Activated CD8-positive, alpha-beta T cell treated with anti-CD3 and anti-CD28 coated beads, Interleukin-2, amount 10 ng/mL, durations not matched to agents 7 days and 5 days (primary cell): ENCODE measurements around the gene TUT4. TPM values are rescaled to one million over a fixed set of nuclear protein-coding genes. Genes with fewer than 3 reads are reported as not detected.
A peak's percentile ranks its signal among the peaks of the same experiment; 100 is the strongest.

Source experiments
- ATAC-seq: fragments of 150-1000 bp; cut with Tn5 transposase; one replicate; pipeline ENCODE4 v1.10.0; 2021; ENCODE audit warnings: moderate library complexity
- CTCF ChIA-PET: fragments of 350-600 bp; sonication (Branson Sonifier 250); formaldehyde crosslinking; loops from one replicate; lab custom pipeline; 2021; ENCODE audit warnings: antibody characterized with exemption; lab: Charles Lee
- POLR2A ChIA-PET: fragments of 350-600 bp; sonication (Branson Sonifier 250); formaldehyde crosslinking; loops from one replicate; lab custom pipeline; 2021; ENCODE audit warnings: antibody characterized with exemption; lab: Charles Lee
- DNase-seq: peaks from one replicate; pipeline ENCODE4 v3.0.0-alpha.2; 2020
- H3K27ac Mint-ChIP-seq: one replicate; pipeline ENCODE4 v1.8.0; 2021; ENCODE audit warnings: mild to moderate bottlenecking, mixed read lengths
- H3K27me3 Mint-ChIP-seq: one replicate; pipeline ENCODE4 v1.8.0; 2021; ENCODE audit warnings: low read depth, mixed read lengths
- H3K36me3 Mint-ChIP-seq: one replicate; pipeline ENCODE4 v1.8.0; 2021; ENCODE audit warnings: low read depth, mixed read lengths
- H3K4me1 Mint-ChIP-seq: one replicate; pipeline ENCODE4 v1.8.0; 2021; ENCODE audit warnings: low read depth, mixed read lengths
- H3K4me3 Mint-ChIP-seq: one replicate; pipeline ENCODE4 v1.8.0; 2021; ENCODE audit warnings: mild to moderate bottlenecking, mixed read lengths
- H3K9me3 Mint-ChIP-seq: one replicate; pipeline ENCODE4 v1.8.0; 2022; ENCODE audit warnings: mixed read lengths; ENCODE audit not compliant: insufficient read depth
- total RNA-seq, 2 experiments: library from RNA; stranded (reverse); gene quantifications; one replicate each; pipeline ENCODE4 v1.2.3, GENCODE V29; 2021

TUT4 gene
- total RNA-seq: 10 to 100 TPM; 58.5 to 65.9 TPM

GRCh38 chr1:52552505-52553361 is at the start of gene TUT4:
TUT4 (minus strand) TSS chr1:52553092; CDS start chr1:52526280, 26,812 bp downstream.
- H3K4me3 Mint-ChIP-seq: peak within 1 kb of the TSS; percentile 65
- POLR2A ChIA-PET: interaction anchor here (0.6 to 2.5 kb wide), 19 partner anchors 8 to 517 kb away, joined by 3 to 23 read pairs (median 4); partner anchors contain the start of genes GPX7, ORC1, PRPF38A and SHISAL2A
- peak; percentile 68 for ATAC-seq

DNA sequence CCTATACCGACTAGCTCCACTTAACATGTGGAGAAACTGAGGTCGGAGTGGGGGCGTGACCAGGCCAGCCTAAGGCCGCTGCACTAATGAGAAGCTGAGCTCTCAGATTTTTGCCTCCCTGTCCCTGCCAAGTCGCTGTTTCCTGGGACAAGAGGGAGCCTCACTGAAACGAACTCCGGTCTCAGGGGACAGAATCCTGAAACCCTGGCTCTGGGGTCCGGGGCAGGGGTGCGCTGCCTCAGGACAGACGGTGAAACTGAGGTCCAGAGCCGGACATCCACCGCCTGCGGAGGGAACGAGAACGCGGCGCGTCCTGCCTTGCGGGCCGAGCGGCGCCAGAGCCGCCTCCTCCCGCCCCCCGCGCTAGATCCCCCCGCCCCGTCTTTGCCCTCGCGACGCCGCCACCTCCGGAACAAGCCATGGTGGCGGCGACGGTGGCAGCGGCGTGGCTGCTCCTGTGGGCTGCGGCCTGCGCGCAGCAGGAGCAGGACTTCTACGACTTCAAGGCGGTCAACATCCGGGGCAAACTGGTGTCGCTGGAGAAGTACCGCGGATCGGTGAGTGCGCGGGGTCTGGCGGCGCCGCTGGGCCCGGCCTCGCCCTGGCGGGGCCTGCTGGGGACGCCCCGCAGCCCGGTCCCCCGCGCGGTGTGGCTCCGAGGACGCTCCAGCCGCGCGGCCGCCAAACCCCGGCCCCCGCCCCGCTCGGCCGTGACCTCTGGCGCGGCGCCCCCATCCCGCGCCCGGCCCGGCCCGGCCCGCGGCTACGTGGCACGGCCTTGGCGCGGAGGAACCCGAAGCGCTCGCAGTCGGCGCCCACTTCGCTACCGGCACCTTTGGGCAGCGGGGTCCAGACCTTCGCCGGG is 49.3 kb upstream of the TUT4 start, which contains the start of gene GPX7:
GPX7 (plus strand) TSS at position 381 of the 865 bp plus-strand sequence; CDS start at position 420, 39 bp downstream.
- Mint-ChIP-seq H3K27ac (peak within 1 kb of the TSS; percentile 82), H3K4me1 (peaks cover 31% of the 10 kb centered on the region), H3K36me3 (peaks cover 16% of the 10 kb centered on the region), H3K27me3 (peaks cover 4% of the 10 kb centered on the region), H3K4me3 (peak within 1 kb of the TSS; percentile 75), H3K9me3 (no peaks in the 10 kb centered on the region)
- ChIA-PET POLR2A (interaction anchor here (1.0 to 1.5 kb wide), 4 partner anchors 31 to 51 kb away, joined by 3 to 6 read pairs (median 4); partner anchors contain the start of gene SHISAL2A), CTCF (interaction anchor here (1.7 to 1.9 kb wide), 2 partner anchors 35 to 63 kb away, joined by 4 to 5 read pairs; no protein-coding TSS in a partner anchor)
- ATAC-seq: peak; percentile 79
- DNase-seq: peak; percentile 70

More at GRCh38 chr1:52552505-52553361, at the start of gene TUT4:
- Mint-ChIP-seq H3K36me3 (peaks cover 8% of the 10 kb centered on the region), H3K27me3 (peaks cover 10% of the 10 kb centered on the region), H3K4me1 (peaks cover 23% of the 10 kb centered on the region), H3K9me3 (no peaks in the 10 kb centered on the region), H3K27ac (peak within 1 kb of the TSS; percentile 61)
- peak; percentile 82 for DNase-seq
- CTCF ChIA-PET: interaction anchor here (1.0 to 3.2 kb wide), 6 partner anchors 16 to 148 kb away, joined by 3 to 10 read pairs (median 6); partner anchors contain the start of genes ORC1 and PRPF38A

GRCh38 chr1:52601519-52601918 is 48.6 kb upstream of the TUT4 start:
- Mint-ChIP-seq H3K9me3 (no peaks in the 10 kb centered on the region), H3K27ac (peak overlapping the region; percentile 7), H3K4me3 (peak overlapping the region; percentile 72), H3K27me3 (peaks cover 4% of the 10 kb centered on the region), H3K36me3 (peaks cover 11% of the 10 kb centered on the region), H3K4me1 (peaks cover 31% of the 10 kb centered on the region)
- ATAC-seq (no peak), DNase-seq (no peak)
- CTCF ChIA-PET: interaction anchor here (0.8 to 1.9 kb wide), 2 partner anchors 64 to 197 kb away, joined by 3 to 5 read pairs; partner anchors contain the start of genes ORC1 and PRPF38A
- POLR2A ChIA-PET: interaction anchor here (1.0 to 1.5 kb wide), 5 partner anchors 32 to 198 kb away, joined by 3 to 6 read pairs (median 3); partner anchors contain the start of genes ORC1 and SHISAL2A

DNA sequence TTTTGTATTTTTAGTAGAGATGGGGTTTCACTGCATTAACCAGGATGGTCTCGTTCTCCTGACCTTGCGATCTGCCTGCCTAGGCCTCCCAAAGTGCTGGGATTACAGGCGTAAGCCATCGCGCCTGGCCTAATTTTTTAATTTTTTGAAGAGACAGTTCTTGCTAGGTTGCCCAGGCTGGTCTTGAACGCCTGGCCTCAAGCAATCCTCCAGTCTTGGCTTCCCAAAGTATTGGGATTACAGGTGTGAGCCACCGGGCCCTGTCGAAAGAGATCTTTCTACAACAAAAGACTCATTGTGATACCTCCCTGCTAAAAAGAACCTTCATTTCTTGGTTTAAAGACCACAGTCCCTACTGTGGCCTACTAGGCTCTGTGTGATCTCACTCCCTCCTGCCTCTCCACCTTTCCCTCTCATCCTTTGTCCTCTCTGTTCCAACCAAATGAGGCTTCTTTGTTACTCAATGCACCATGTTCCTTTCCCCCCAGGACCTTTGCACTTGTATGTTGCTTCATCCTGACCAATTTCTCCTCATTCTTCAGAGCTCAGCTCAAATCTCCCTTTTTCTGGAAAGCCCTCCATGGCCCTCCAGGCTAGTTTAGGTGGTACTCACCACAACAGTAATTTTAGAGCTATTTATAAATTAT is 47.8 kb upstream of the TUT4 start:
- Mint-ChIP-seq H3K27ac (no peak overlapping the region), H3K27me3 (peaks cover 6% of the 10 kb centered on the region), H3K9me3 (no peaks in the 10 kb centered on the region), H3K36me3 (peaks cover 9% of the 10 kb centered on the region), H3K4me3 (no peak overlapping the region), H3K4me1 (peaks cover 31% of the 10 kb centered on the region)
- no peak for DNase-seq
- CTCF ChIA-PET: interaction anchor here (0.8 to 1.9 kb wide), 2 partner anchors 65 to 196 kb away, joined by 3 to 5 read pairs; partner anchors contain the start of genes ORC1 and PRPF38A
- ATAC-seq: no peak
- POLR2A ChIA-PET: interaction anchor here (0.5 to 2.1 kb wide), 8 partner anchors 33 to 592 kb away, joined by 3 to 6 read pairs (median 3); partner anchors contain the start of genes ORC1, SHISAL2A and TUT4

- no peak overlapping the region for H3K4me3 Mint-ChIP-seq
- POLR2A ChIA-PET: interaction anchor here (2.1 kb wide), 1 partner anchor 46 kb away, joined by 6 read pairs; the partner anchor contains the start of gene TUT4
These were observed 46.3 kb upstream of the TUT4 start for GRCh38 chr1:52599236-52599635.

GRCh38 chr1:52598729-52599128 is 45.8 kb upstream of the TUT4 start:
- Mint-ChIP-seq H3K9me3 (no peaks in the 10 kb centered on the region), H3K27ac (no peak overlapping the region), H3K4me1 (peaks cover 21% of the 10 kb centered on the region), H3K27me3 (peaks cover 6% of the 10 kb centered on the region), H3K36me3 (peaks cover 4% of the 10 kb centered on the region), H3K4me3 (no peak overlapping the region)
- ChIA-PET POLR2A (interaction anchor here (2.1 kb wide), 1 partner anchor 46 kb away, joined by 6 read pairs; the partner anchor contains the start of gene TUT4), CTCF (no interaction called here)
- no peak for DNase-seq
- ATAC-seq: no peak

More at GRCh38 chr1:52599236-52599635, 46.3 kb upstream of the TUT4 start:
- H3K4me1 Mint-ChIP-seq: peaks cover 27% of the 10 kb centered on the region
- CTCF ChIA-PET: no interaction called here
- DNase-seq (no peak), ATAC-seq (no peak)
- H3K27me3 Mint-ChIP-seq: peaks cover 6% of the 10 kb centered on the region
- no peak overlapping the region for H3K27ac Mint-ChIP-seq
- peaks cover 5% of the 10 kb centered on the region for H3K36me3 Mint-ChIP-seq
- no peaks in the 10 kb centered on the region for H3K9me3 Mint-ChIP-seq

DNA sequence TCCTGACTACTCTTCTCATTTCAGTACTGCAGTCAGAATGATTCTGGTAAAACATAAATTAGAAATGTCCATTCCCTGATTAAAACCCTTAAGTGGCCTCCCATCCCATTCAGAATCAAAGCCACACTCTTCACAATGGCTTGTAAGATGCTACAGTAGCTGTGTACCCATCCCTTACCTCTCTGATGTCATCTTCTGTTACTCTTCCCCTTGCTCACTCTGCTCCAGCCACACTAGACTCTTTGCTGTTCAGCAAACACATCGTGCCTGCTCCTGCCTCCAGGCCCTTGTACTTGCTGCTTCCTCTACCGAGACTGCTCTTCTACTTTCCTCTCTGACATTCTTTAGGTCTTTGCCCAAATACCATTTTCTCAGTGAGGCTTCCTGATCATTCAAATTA is 45.0 kb upstream of the TUT4 start:
- POLR2A ChIA-PET: no interaction called here
- H3K4me1 Mint-ChIP-seq: peaks cover 13% of the 10 kb centered on the region
- DNase-seq (no peak), ATAC-seq (no peak)
- H3K27me3 Mint-ChIP-seq: peaks cover 6% of the 10 kb centered on the region
- H3K4me3 Mint-ChIP-seq: no peak overlapping the region
- no peaks in the 10 kb centered on the region for H3K9me3 Mint-ChIP-seq
- H3K36me3 Mint-ChIP-seq: no peaks in the 10 kb centered on the region
- CTCF ChIA-PET: no interaction called here
- H3K27ac Mint-ChIP-seq: no peak overlapping the region

GRCh38 chr1:52595061-52595460 is 42.2 kb upstream of the TUT4 start:
- Mint-ChIP-seq H3K9me3 (no peaks in the 10 kb centered on the region), H3K27me3 (peaks cover 6% of the 10 kb centered on the region), H3K4me3 (no peak overlapping the region), H3K36me3 (no peaks in the 10 kb centered on the region), H3K4me1 (no peaks in the 10 kb centered on the region), H3K27ac (no peak overlapping the region)
- DNase-seq (no peak), ATAC-seq (no peak)
- ChIA-PET CTCF (no interaction called here), POLR2A (no interaction called here)

- Mint-ChIP-seq H3K4me3 (no peak overlapping the region), H3K27ac (no peak overlapping the region), H3K27me3 (peaks cover 6% of the 10 kb centered on the region), H3K36me3 (no peaks in the 10 kb centered on the region), H3K4me1 (no peaks in the 10 kb centered on the region), H3K9me3 (no peaks in the 10 kb centered on the region)
- ChIA-PET POLR2A (interaction anchor here (0.8 kb wide), 1 partner anchor 43 kb away, joined by 4 read pairs; no protein-coding TSS in a partner anchor), CTCF (interaction anchor here (0.7 to 1.2 kb wide), 4 partner anchors 27 to 188 kb away, joined by 3 to 4 read pairs (median 3); no protein-coding TSS in a partner anchor)
- ATAC-seq (no peak), DNase-seq (no peak)
These were observed 40.6 kb upstream of the TUT4 start for GRCh38 chr1:52593495-52593894.

GRCh38 chr1:52592637-52593323 is 39.9 kb upstream of the TUT4 start:
- Mint-ChIP-seq H3K9me3 (no peaks in the 10 kb centered on the region), H3K27ac (no peak overlapping the region), H3K27me3 (peaks cover 3% of the 10 kb centered on the region), H3K36me3 (no peaks in the 10 kb centered on the region), H3K4me1 (no peaks in the 10 kb centered on the region), H3K4me3 (no peak overlapping the region)
- ChIA-PET CTCF (interaction anchor here (0.7 to 1.2 kb wide), 4 partner anchors 28 to 187 kb away, joined by 3 to 4 read pairs (median 3); no protein-coding TSS in a partner anchor), POLR2A (interaction anchor here (0.8 kb wide), 1 partner anchor 44 kb away, joined by 4 read pairs; no protein-coding TSS in a partner anchor)
- ATAC-seq (no peak), DNase-seq (no peak)
